CD4-positive, alpha-beta T cell treated with Interleukin-15 for 4 hours (primary cell): Measurements from ENCODE around the gene CD81.

Source experiments
- DNase-seq: peaks from one replicate; pipeline ENCODE4 v3.0.0-alpha.2; 2020; ENCODE audit warnings: low spot score

The CD81 gene

GRCh38 chr11:2375964-2376551 lies 1.1 kb upstream of the CD81 start:
- DNase-seq: no peak

- peak; percentile 40 for DNase-seq
These were observed 667 bp downstream of the CD81 start for GRCh38 chr11:2377511-2378443.

DNA sequence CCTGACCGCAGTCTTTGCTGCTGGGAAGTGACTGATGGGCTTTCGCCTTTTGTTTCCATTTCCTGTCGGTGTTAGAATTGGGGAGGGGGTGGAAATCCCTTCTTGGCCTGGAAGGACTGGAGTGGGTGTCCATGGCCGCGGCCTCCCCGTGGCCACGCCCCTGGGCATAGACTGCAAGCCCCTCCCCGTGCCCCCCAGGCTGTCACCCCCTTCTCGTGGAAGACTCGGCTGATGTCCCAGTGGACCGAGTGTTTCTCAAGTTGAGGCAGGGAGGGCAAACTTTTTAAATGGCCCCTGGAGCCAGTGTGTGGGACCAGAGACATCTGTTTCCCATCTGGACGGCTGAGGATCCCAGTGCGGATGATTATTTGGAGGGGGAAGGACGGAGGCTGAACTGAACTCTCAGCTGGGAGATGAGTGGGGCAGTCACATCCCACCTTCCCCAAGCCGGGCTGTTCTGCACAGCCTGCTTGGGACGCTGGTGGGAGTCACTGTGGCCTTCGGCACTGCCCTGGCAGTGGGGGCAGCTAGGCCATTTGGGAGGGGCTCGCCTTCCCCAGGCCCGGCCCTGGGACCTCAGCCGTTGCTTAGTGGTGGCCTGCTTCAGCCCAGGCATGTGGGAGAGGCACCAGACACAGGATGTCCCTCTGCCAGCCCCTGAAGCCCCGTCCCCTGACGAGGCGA lies 1.6 kb downstream of the CD81 start:
- no peak for DNase-seq

DNA sequence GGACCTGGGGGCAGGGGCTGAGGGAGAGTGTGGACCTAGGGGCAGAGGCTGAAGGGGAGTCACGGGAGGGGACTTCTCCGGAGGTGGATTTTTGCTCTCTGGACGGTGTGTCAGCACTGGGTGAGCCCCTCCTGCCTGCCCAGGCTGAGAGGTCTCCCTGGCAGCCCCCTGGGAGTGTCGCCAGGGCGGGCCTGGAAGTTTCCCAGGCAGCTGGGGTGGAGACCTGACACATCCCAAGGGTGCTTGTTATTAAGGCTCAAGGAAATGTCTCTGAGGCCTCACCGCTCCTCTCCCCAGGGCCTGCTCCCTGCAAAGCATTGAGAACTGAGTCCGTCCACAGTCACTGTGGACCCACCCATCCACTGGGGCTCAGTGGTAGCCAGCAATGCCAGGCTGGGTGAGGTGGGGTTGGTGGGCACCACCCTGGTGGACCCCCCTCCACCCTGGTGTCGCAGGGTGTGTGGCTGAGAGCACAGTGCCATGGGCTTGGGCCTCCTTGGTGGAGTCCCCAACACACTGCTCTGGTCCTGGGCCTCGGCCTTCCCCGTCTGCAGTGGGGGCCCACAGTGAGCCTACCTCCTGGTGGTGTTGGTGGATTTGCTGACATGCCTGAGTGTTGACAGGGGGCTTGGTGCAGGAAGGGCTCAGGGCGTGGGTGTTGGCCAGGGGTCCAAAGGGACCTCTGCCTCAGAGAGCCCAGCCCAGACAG lies 2.5 kb downstream of the CD81 start:
- no peak for DNase-seq

DNA sequence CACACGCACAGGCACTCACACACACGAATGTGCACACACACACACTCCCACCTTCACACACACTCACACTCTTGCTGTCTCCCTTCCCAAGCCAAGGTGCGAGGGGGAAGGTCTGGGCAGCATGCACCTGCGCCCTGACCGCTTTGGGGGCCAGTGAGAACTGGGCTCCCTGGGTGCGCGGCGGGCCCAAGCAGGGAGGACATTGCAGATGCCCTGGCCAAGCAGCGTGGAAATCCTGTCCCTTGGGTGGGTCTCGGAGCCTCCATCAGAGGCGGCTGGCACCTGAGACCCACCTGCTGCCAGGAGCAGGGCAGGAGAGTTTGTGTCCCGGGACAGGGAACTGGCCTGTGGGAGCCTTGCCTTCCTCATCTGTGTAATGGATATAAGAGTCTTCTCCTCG lies 3.3 kb downstream of the CD81 start:
- DNase-seq: no peak

DNA sequence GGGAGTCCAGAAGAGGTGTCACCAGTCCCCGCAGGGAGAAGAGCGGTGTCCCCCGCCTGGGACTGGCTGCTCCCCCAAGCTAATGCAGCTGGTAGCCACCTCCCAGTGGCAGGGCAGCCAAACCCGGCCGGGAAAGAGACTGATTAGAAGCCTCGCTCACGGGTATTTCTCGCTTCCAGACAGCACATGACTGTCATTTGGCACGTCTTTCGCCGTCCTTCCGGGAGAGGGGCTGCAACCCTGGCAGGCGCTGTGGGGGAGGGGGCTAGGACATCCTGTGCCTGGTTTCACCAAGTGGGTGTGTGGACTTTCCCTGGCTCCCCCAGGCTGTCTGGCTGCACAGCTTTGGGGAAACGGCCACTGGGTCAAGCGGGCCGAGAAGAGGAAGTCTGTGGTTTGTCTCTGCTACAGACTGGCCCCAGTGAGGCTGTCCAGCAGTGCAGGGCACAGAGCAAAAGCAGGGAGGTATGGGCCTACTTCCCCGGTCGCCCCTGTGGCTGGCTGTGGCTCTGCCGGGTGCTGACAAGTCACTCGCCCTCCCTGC lies 3.8 kb downstream of the CD81 start:
- peak; percentile 6 for DNase-seq

GRCh38 chr11:2381494-2382128 lies 4.5 kb downstream of the CD81 start:
- no peak for DNase-seq

DNA sequence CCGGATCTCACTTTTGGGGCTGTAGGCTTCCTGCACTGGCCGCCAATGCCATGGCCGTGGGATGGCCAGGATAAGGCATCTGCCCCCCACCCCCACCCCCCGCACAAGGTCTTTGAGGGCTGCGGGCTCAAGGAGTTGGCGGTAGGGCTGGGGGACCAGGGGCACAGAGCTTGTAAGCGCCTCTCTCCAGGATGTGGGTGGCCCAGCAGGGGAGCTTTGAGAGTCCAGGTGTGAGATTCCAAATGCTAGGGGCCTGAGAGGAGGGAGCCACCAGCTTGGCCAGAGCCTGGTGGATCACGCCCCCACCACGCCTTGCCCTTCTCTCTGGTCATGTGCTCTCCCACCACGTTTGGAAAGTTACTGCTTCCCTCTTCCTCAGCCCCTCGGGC lies 5.0 kb downstream of the CD81 start:
- DNase-seq: no peak

DNA sequence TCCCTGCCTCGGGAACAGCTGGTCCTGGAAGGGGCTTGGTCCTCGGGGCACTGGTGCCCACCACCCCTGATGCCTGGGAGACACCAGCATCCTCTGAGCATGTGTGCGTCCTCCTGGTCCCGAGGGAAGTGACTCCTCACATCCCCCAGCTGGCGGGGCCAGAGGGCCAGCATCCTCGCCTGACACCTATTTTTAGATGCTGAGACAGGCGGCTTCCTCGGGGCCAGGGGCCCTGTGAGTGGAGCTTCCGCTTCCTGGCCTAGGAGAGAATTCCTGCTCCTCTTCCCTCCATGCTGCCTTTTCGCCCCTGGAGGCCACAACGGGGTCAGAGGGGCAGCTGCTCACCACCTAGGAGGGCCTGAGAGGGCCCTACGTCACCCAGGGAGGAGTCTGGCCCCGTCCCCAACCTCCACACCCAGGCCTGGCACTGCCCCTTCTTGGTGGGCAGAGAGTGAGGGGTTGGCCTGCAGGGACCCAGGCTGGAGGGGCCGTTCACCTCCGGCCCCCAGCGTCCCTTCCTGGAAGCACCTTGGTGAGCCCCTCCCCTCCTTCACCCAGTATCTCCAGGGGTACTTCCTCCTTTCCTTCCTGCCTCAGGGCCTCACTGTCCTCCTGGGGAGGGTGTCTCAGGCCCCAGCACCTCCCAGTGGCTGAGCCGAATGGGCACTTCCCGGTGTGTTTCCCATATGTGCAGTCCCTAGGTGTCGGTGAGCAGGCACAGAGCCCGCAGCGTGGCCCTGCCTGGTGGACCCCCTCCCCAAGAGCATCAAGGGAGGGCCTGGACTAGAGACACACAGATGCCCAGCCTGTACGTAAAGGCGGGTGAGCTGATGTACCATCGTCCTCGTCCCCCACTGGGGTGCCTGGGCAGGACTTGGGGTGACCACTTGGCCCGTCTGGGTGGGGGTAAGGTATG lies 6.1 kb downstream of the CD81 start:
- DNase-seq: no peak

GRCh38 chr11:2383852-2384804 lies 7.0 kb downstream of the CD81 start:
- DNase-seq: peak; percentile 37

DNA sequence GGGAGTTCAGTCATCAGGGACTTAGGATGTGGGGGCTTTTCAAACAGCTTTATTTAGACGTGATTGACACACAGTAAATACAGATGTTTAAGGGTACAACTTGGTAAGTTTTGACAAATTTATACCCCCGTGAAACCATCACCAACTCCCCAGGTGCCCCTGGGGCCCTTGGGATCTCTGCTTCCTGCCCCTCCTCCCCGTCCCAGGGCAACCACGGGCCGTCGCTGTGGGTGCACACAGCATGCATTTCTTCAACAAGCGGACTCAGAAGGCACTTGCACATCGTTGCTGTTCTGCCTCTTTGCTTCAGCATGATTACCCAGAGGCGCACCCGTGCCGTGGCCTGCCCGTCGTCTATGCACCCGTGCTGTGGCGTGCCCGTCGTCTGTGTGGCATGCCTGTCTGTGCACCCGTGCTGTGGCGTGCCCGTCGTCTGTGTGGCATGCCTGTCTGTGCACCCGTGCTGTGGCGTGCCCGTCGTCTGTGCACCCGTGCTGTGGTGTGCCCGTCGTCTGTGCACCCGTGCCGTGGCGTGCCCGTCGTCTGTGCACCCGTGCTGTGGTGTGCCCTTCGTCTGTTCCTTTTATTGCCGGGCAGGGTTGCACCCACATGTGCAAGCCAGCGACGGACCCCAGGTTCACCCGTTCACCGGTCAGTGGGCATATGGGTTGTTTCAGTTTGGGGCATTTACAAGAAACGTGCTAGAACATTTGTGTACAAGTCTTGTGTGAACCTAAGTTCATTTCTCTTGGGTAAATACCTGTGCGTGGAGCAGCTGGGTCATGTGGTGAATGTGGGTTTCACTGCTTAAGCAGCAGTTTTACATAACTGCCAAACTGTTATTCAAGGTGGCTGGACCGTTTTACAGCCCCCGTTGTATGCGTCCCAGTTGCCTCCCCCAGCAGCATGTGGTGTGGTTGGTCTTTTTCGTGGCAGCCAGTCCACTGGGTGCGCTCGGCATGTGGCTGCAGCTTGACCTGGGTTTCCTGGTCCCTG lies 8.3 kb downstream of the CD81 start:
- DNase-seq: peak; percentile 12

- no peak for DNase-seq
These were observed 9.5 kb downstream of the CD81 start for GRCh38 chr11:2386591-2386990.

GRCh38 chr11:2387266-2387987 lies 10.3 kb downstream of the CD81 start:
- peak; percentile 41 for DNase-seq

- no peak for DNase-seq
These were observed 11.6 kb downstream of the CD81 start for GRCh38 chr11:2388431-2389376.

- no peak for DNase-seq
These were observed 12.4 kb downstream of the CD81 start for GRCh38 chr11:2389377-2390026.
